HG02678 (cell line): ENCODE measurements around the gene NUTM2D.
"Not testable (repeated sequence)": the region's sequence is repeated elsewhere in the genome, so short reads cannot be mapped to it uniquely, and the experiment has no call there.

Experiments
- ATAC-seq: cut with Tn5 transposase; IDR thresholded peaks from one replicate; pipeline ENCODE4 v1.9.1; 2021; ENCODE audit warnings: mild to moderate bottlenecking, moderate library complexity; ENCODE audit not compliant: unreplicated experiment

NUTM2D gene

DNA sequence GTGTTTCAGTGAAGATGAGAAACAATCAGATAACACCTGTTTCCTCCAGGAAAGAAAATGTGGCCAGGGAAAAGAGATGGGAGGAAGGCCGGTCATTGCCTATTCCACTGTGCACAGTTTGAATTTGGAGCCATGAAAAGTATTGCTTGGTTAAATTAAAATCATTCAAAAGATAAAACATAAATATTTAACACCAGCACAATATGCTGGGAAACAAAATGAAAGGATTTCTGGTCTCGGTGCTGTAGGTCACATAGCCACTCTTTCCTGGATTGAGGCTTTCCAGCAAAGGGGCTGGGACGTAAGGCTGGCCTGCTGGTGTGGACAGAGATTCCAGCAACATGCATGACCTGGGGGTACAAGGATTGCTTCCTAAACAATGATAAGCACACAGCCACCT is at the start of gene NUTM2D:
Gene NUTM2D, plus strand, starts transcription at position 301 of the 400 bp plus-strand sequence. CDS start 522 bp downstream, outside the sequence.
- not testable (repeated sequence) for ATAC-seq

- not testable (repeated sequence) for ATAC-seq
Measured at GRCh38 chr10:87308702-87309101, 48.8 kb upstream of the NUTM2D start.

- not testable (repeated sequence) for ATAC-seq
Measured at GRCh38 chr10:87309657-87310056, 47.9 kb upstream of the NUTM2D start.

- peak; percentile 42 for ATAC-seq
Measured at GRCh38 chr10:87311521-87311920, 46.0 kb upstream of the NUTM2D start.

GRCh38 chr10:87313649-87314359 is 43.7 kb upstream of the NUTM2D start:
- not testable (repeated sequence) for ATAC-seq

- not testable (repeated sequence) for ATAC-seq
Measured at GRCh38 chr10:87314360-87314973, 43.1 kb upstream of the NUTM2D start.

- not testable (repeated sequence) for ATAC-seq
Measured at GRCh38 chr10:87321505-87321904, 36.0 kb upstream of the NUTM2D start.

DNA sequence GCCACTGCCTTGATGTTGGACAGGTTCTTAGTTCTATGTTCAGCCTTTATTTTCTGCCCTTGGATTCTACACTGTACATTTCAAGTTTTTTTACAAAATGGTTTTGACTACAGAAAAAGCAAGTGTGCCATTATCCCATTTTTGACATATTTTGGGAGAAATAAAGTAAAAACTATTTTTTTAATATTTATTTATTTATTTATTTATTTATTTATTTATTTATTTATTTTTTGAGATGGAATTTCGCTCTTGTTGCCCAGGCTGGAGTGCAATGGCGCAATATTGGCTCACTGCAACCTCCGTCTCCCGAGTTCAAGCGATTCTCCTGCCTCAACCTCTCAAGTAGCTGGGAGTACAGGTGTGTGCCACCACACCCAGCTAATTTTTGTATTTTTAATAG is 33.0 kb upstream of the NUTM2D start:
- ATAC-seq: not testable (repeated sequence)

DNA sequence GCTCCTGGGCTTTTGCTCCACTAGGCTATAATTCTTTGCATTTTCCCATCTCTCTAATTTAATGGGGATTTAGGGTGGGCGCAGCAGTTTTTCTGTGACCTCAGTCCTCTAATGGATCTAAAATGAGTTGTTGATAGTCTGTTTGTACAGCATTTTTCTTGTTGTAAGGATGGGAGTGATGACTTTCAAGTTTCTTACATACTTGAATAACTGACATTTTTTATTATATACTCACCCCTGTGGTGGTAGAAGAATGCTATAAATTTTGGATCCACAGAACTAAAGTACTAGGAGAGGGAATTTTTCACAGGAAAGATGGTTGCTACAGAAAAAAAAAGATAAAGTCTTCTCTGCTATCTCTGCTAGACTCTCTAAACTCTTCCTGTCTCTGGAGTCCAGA is 29.6 kb upstream of the NUTM2D start:
- not testable (repeated sequence) for ATAC-seq

DNA sequence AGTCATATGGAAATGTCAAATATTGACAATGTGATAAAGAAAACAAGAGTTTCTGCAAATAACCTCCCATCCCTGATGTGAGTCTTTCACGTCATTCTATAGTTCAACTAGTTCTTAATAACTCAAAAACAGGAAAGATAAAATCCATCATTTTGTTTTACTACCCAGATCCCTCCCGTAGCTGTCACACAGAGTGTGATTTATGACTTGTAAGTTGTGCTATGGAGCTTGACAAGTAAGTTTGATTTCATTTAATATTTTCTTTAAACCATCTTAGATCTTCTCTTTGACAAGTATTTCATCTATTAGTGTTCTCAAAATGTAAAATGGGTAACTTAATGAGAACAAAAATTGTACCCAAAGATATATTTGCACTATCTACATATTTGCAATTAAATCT is 28.4 kb upstream of the NUTM2D start:
- ATAC-seq: not testable (repeated sequence)

- ATAC-seq: not testable (repeated sequence)
Measured at GRCh38 chr10:87332687-87333086, 24.9 kb upstream of the NUTM2D start.

GRCh38 chr10:87340411-87340810 is 17.1 kb upstream of the NUTM2D start:
- ATAC-seq: not testable (repeated sequence)

GRCh38 chr10:87341546-87342142 is 15.9 kb upstream of the NUTM2D start:
- peak; percentile 9 for ATAC-seq

DNA sequence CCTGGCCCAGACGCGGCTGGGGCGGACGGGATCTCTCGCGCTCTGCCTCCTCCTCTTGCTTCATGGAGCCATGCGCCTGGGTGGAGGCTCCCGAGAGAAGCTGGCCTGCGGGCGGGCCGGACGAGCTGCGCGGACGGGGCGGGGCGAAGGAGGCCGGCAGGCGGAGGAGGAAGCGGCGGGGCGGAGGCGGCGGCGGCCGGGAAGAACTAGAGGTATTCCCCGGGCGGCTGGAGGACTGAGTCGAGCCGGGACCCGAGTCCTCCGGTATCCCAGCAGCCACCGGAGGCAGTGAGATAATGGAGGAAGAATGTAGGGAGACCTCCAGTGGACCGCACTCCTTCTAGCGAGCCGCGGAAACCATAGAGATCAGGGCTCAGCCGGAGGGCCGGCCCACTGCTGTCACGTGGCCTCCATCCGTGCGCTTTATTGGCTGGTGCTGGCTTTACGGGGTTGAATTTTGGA is 15.3 kb upstream of the NUTM2D start:
- peak; percentile 87 for ATAC-seq

GRCh38 chr10:87342711-87343258 is 14.8 kb upstream of the NUTM2D start:
- peak; percentile 78 for ATAC-seq

GRCh38 chr10:87345743-87346142 is 11.8 kb upstream of the NUTM2D start:
- not testable (repeated sequence) for ATAC-seq

DNA sequence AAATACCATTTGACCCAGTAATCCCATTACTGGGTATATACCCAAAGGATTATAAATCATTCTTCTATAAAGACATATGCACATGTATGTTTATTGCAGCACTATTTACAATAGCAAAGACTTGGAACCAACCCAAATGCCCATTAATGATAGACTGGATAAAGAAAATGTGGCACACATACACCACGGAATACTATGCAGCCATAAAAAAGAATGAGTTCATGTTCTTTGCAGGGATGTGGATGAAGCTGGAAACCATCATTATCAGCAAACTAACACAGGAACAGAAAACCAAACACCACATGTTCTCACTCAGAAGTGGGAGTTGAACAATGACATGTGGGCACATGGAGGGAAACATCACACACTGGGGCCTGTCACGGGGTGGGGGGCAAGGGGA is 7.4 kb upstream of the NUTM2D start:
- not testable (repeated sequence) for ATAC-seq

DNA sequence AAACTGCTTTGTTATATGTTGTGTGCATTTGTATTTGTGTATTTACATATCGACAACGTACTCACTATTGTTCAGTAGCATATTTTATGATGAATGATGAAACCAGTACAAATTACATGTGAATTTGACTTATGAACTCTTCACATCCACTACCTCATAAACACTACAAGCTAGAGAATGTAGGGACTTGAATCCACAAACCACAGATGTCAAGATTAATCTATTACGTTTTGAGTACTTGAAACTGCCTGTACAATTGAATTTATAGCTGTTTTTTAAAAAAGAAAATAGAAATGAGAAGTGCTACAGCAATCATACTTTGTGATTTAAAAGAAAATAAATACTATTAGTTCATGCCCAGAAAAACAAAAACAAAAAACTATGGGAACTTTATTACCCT is 4.7 kb upstream of the NUTM2D start:
- ATAC-seq: not testable (repeated sequence)

DNA sequence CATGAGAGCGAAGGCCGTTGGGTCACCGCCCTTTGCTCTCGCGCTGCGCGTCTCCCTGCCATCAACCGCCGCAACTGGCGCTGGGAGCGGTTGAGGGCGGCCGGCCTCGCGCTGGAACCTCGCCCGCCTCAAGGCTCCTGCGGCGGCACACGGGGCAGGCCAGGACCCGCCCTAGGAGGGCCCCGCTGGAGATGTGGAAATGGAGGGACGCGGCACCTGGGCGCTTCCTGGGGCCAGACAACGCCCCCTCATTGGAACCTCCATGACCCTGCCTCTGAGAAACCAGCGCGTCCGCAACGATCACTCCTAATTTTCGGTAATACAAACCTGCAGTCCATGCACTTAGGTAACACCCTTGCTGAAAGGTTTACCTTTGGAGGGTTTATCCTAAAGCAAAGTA is 2.4 kb upstream of the NUTM2D start:
- ATAC-seq: not testable (repeated sequence)

DNA sequence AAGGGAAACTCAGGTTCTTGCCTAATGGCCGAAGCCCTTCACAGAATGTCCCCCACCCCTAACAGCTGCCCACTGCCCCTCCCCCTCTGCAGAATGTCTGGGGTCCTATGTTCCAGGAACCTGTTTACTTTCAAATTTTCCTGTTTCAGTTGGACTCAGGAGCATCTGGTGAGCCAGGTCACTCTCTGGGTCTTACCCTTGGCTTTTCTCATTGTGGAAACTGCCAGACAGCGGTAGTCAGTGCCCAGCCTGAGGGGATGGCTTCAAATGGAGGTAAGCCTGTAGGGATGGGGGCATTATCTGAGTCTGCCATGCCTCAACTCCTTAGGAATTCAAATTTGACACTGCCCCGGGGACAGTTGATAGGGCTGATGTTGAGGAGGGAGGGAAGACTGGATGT is 615 bp downstream of the NUTM2D start:
- not testable (repeated sequence) for ATAC-seq

- ATAC-seq: not testable (repeated sequence)
Measured at GRCh38 chr10:87369514-87370112, 12.1 kb downstream of the NUTM2D start.
